Measurements from ENCODE around the gene IGLL5.

The IGLL5 gene

DNA sequence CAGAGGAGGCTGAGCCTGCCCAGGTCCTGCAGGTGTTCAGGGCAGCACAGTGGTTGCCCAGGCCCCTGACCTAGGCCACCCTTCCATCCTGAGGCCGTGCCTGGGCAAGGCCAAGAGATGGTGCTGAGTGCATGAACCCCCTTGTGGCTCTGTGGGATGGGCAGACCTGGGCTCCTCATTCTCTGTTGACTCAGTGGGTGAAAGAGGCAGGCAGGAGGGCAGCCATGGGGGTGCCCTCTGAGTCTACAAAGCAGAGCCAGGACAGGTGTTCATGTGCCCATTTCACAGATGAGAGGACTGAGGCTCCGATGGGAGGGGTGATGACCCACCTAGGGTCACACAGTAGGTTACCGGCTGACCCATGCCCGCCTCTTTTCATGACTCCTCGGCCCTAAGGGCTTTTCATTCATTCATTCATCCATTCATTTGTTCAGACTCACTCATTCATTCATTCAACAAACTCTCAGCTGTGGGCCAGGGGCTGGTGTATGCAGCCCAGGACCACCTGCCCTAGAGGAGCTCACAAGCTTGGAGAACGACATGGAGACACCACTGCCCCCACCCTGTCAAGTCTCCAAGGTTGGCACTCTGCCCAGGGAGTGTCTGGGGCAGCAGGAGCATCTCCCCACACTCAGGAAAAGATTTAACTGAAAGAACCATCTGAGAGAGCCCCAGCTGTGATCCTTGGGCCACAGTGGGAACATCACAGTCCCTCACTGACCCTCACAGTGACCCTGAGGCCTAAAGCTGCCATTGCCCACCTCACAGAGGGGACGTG, 40.5 kb downstream of the IGLL5 start:
- Mint-ChIP-seq H3K27ac (no peak overlapping the region), H3K9me3 (no peaks in the 10 kb centered on the region), H3K4me1 (peaks cover 9% of the 10 kb centered on the region), H3K36me3 (ENCODE audit: low read depth) (no peaks in the 10 kb centered on the region), H3K27me3 (ENCODE audit: low read depth) (peaks cover 20% of the 10 kb centered on the region), H3K4me3 (no peak overlapping the region)
- TF ChIP-seq, protein P1, sequence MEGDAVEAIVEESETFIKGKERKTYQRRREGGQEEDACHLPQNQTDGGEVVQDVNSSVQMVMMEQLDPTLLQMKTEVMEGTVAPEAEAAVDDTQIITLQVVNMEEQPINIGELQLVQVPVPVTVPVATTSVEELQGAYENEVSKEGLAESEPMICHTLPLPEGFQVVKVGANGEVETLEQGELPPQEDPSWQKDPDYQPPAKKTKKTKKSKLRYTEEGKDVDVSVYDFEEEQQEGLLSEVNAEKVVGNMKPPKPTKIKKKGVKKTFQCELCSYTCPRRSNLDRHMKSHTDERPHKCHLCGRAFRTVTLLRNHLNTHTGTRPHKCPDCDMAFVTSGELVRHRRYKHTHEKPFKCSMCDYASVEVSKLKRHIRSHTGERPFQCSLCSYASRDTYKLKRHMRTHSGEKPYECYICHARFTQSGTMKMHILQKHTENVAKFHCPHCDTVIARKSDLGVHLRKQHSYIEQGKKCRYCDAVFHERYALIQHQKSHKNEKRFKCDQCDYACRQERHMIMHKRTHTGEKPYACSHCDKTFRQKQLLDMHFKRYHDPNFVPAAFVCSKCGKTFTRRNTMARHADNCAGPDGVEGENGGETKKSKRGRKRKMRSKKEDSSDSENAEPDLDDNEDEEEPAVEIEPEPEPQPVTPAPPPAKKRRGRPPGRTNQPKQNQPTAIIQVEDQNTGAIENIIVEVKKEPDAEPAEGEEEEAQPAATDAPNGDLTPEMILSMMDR (IDR thresholded peaks at IDR 0.05; ENCODE audit: unreplicated experiment in 3 of 3), result no peak

DNA sequence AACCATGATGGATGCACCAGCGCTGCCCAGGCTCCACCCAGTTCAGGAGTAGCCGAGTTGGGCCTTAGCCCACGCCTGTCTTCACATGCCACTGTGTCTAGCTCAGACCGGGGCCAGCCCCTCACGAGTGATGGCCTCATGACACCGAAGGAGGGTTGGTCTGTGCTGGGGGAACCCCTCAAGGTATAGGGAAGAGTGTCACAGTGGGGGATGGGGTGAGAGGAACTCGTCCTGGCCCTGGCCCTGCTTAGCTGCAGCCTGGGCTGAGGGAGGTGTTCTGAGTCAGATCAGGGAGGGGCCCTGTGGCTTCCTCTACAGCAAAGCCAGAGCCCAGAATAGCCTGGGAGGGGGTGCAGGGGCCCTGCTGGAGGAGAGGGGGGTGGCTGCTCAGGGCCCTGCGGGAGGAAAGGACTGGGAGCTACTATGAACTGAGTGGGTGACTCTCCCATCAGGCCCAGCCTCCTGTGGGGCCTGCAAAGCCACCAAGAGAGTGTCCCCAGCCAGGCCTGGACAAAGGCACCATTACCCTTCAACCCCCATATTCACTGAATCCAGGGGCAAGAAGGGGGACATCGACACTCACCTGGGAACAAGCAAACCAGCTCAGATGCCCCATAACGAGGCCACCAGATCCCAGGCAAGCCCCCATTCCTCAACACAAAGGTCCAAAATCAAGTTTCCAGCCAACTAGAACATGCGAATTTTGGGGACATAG, 41.2 kb downstream of the IGLL5 start:
- peaks cover 18% of the 10 kb centered on the region for H3K27me3 Mint-ChIP-seq (ENCODE audit: low read depth)
- H3K36me3 Mint-ChIP-seq (ENCODE audit: low read depth), result no peaks in the 10 kb centered on the region
- no peak overlapping the region for H3K27ac Mint-ChIP-seq
- no peaks in the 10 kb centered on the region for H3K9me3 Mint-ChIP-seq
- peaks cover 9% of the 10 kb centered on the region for H3K4me1 Mint-ChIP-seq
- TF ChIP-seq, protein P1 (IDR thresholded peaks at IDR 0.05; ENCODE audit: unreplicated experiment in 3 of 3), result no peak
- no peak overlapping the region for H3K4me3 Mint-ChIP-seq

DNA sequence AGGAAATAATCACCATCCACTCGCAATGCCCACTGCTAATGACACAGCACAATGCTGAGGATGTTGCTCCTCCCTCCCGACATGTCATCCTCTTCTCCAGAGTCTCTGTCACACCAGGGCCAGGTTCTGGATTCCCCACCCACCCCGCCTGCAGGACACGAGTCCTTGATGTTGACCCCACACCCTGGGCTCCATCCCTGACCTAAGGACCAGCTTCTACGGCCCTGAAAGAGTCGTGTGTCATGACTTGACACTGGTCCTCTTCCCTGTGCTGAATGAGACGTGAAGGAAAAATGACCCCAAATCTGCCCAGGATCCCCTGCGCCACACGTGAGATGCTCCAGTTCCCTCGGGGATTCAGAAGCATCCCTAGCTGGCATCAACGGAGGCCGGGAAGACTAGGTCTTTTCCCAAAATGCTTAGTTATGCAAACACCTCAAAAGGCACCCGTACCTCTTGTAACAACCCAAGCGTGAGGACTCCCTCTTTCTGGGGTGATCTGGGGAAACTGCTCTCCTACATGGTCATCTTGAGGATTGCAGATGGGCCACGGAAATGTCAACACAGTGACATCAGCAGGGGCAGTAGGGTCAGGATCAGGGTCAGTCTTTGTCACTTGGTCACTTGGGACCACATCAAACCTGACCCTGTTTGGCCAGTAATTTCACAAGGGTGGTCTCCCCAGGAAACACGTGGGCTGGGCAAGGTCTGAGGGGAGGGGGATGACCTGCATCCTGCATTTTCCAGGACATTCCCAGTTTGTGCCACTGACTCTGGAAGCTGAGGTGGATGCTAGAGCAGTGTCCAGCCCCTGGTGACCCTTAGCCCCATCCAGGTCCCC, 42.0 kb downstream of the IGLL5 start:
- no peak overlapping the region for H3K4me3 Mint-ChIP-seq
- H3K27me3 Mint-ChIP-seq (ENCODE audit: low read depth), result peaks cover 18% of the 10 kb centered on the region
- no peaks in the 10 kb centered on the region for H3K9me3 Mint-ChIP-seq
- no peak overlapping the region for H3K27ac Mint-ChIP-seq
- H3K4me1 Mint-ChIP-seq, result peaks cover 9% of the 10 kb centered on the region
- H3K36me3 Mint-ChIP-seq (ENCODE audit: low read depth), result no peaks in the 10 kb centered on the region
- TF ChIP-seq, protein P1 (IDR thresholded peaks at IDR 0.05; ENCODE audit: unreplicated experiment in 3 of 3), result no peak

DNA sequence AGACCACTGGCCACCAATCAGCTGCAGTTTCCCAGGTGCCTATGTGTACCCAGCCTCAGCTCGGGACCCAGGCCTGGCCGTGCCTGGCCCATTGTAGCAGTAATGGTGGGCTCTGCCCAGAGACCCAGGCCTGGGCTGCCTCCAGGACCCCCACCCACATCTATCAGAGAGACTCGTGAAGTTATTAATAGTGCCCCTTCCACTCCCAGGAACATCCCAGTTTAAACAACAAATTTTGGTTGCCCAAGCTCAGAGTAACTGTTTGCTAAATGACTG, 42.5 kb downstream of the IGLL5 start:
- H3K4me1 Mint-ChIP-seq, result peaks cover 9% of the 10 kb centered on the region
- H3K9me3 Mint-ChIP-seq, result no peaks in the 10 kb centered on the region

DNA sequence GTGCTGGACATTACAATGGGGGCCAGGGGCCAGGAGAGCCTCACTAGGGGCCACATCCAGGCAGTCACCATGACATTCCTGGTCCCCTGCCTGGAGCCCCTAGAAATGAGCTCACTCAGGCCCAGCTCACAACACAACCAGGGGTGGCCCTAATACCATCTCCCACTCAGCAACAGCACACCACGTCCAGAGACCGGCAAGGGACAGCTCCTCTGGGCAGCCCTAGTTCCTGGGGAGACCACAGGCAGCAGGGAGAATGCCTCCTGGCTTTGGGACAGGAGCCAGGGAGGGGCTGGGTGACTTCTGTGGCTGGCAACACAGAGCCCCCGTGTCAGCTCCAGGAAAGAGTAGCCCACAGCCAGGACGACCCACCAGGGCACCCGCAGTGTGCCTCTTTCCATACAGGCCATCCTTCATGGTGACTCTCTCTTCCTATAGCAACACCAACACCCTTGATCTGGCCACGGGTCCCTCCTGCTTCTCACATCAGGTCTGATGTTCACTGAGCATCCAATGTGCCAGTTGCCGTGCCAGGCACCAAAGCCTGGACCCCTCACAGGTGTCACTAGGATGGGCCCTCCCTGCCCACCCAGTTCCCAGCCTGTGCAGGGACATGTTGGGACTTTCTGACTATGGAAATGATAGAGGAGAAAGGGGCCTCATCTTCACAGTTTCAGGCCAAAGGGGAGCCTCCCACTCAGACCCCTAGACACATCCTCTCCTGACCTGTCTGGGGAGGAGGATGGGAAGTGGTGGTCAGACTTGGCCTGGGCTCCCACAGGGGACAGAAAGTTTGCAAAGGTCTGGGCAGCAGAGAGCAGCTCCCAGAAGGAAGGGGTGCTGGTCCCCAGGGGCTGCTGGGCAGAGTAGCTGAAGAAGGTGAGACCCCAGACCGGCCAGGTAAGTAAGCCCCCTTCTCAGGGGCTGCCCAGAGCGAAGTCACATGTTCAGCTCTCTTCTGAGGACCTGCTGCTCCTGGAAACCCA, 43.2 kb downstream of the IGLL5 start:
- no peaks in the 10 kb centered on the region for H3K9me3 Mint-ChIP-seq
- TF ChIP-seq, protein P1 (IDR thresholded peaks at IDR 0.05; ENCODE audit: unreplicated experiment in 3 of 3), result no peak
- H3K27me3 Mint-ChIP-seq (ENCODE audit: low read depth), result peaks cover 18% of the 10 kb centered on the region
- no peak overlapping the region for H3K27ac Mint-ChIP-seq
- H3K4me1 Mint-ChIP-seq, result peaks cover 5% of the 10 kb centered on the region
- H3K4me3 Mint-ChIP-seq, result no peak overlapping the region
- H3K36me3 Mint-ChIP-seq (ENCODE audit: low read depth), result no peaks in the 10 kb centered on the region

More for the DNA sequence above, 42.5 kb downstream of the IGLL5 start:
- H3K36me3 Mint-ChIP-seq (ENCODE audit: low read depth), result no peaks in the 10 kb centered on the region
- no peak overlapping the region for H3K27ac Mint-ChIP-seq
- H3K27me3 Mint-ChIP-seq (ENCODE audit: low read depth), result peaks cover 18% of the 10 kb centered on the region
- TF ChIP-seq, protein P1 (IDR thresholded peaks at IDR 0.05; ENCODE audit: unreplicated experiment in 3 of 3), result no peak
- H3K4me3 Mint-ChIP-seq, result no peak overlapping the region
